ENCODE data around the gene AVP.

The AVP gene

DNA sequence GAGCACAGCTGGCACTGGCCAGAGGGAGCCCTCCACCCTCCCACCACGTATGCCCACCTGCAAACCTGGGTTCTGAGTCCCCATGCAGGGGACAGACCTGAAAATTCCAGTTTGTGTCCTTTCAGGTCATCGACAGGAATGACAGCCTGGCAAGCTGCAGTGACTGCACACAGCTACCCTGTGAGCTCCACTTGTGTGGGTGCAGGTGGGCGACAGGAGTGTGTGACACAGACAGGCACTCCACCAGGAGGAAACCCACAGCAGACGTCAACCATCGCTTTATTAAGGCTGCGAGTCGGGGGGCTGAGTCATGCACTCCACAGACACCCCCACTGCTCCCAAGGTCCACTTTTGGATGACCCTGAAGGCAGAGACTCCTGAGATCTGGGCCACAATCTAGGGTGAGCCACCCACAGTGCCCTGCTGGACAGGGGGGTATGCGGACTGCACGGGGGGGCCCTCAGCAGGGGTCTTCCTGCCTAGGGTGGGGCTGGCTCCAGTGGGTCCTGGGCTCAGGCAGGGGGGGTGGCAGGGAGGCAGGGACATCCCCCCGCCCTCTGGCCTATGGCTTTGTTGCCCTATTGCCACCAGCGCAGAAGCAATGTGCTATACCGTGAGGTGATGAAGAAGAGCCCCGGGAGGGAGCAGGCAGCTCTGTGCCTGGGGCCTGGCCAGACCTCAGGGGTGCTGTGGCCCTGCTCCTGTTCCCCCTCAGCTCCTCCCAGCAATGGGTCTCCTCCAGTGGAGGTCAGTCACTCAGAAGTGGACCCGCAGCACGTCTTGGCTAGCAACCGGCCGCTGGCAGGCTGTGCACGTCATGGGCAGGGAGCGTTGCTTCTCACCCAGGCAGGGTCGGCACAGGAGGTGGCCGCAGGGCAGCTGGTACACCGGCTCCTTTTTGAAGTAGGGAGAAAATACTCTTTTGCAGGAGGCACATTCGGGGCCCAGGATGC lies 25.1 kb upstream of the AVP start:
- no peak for DNase-seq (ENCODE audit: low spot score)

DNA sequence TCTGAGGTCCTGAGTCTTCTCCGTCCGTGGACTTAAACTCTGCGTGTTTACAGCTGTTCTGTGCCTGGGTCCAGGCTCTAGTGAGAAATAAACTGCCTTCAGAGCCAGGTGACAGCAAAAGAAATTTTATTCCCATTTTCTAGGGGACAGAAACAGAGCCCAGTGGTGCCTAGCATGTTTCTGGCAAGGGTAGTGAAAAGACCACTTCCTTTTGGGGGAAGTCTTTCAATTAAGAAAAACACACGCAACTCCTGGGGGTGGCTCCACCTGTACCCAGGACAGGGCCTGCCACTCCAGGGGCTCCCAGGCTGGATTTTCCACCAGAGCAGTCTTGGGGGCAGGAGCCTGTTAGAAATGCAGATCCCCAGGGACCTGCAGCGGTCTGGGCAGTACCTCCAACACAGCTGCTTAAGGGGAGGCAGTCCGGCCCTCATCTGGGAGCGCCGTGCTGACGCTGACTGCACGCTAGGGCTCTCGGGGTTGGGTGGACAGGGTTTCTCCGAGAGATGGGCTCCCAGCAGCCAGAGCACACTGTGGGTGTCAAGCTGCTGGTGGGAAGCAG lies 23.0 kb upstream of the AVP start:
- no peak for DNase-seq (ENCODE audit: low spot score)

DNA sequence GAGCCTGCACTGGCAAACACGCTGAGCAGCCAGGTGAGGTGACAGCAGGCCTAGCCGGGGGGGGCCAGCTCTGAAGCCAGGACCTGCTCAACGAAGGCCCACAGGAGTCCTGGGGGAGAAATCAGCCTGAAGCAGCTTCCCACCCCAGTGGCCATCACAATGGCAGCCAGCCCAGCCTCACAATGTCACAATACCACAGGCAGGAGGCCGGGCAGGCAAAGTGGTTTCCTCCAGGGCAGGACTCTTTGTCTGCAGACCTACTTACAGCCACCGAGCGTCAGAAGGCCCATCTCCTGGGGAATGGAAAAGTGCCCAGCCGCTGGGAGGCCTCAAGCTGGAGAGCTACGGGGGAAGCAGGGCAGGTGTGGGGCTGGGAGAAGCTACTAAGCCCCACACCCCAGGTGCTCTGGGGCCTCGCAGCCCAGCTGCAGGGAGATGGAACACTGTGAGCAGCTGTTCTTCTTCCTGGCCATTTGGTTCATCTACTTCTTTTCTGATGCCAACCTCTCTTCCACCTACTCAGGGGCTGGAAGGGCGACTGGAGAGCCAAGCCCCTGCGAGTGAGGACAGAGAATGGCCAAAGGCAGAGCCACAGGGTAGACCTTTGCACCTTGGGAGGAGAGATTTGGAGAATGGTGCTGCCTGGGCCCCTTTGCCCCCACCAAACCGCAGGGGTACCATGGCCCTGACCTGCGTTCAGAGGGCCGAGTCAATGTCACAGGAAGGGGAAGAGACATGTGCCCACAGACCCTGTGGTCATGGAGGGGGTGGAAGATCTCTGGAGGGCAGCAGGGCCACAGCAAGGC lies 22.3 kb upstream of the AVP start:
- no peak for DNase-seq (ENCODE audit: low spot score)

DNA sequence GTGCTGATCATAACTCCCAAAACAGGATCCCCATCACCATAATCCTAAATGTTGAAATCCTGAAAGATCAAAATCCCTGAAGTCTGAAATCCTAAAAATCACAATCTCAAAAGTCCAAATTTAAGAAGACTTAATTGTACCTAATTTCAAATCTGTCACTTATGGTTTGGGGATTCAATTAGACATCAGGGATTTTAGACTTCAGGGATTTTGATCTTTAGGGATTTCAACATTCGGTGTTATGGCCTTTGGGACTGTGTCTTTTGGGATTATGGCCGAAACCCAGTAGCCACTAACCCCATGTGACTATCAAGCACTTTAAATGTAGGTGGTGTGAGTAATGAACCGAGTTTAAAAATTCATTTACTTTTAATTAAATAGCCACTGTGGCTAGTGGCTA lies 21.7 kb upstream of the AVP start:
- DNase-seq (ENCODE audit: low spot score), result no peak

DNA sequence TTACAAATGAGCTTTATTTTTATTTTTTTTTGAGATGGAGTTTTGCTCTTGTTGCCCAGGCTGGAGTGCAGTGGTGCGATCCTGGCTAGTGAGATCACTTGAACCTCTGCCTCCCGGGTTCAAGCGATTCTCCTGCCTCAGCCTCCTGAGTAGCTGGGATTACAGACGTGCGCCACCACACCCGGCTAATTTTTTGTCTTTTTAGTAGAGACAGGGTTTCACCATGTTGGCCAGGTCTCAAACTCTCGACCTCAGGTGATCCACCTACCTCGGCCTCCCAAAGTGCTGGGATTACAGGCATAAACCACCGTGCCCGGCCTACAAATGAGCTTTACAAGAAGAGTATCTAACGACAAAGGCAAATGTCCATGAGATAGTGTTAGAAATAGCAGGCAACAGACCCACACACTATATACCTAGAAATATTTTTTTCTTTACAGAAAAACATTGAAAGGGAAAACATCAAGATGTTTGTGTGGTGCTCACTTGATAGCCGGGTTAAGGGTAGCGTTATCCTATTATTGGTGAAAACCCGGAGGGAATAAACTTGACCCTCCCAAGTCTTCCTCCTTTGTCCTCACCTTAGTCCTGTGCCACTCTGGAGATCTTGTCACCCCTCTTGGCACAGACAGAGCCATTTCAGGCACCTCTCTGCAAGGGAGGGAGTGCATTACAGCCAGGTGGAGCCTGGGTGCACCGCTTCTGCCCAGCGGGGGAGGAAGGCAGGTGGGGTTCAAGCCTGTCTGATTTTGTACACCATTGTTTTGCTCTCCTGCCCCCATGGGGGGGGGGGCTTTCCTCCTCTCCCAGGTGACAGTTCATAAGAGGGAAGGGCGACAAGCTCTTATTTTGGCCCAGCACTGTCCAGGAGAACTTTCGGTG lies 21.0 kb upstream of the AVP start:
- DNase-seq (ENCODE audit: low spot score), result no peak

DNA sequence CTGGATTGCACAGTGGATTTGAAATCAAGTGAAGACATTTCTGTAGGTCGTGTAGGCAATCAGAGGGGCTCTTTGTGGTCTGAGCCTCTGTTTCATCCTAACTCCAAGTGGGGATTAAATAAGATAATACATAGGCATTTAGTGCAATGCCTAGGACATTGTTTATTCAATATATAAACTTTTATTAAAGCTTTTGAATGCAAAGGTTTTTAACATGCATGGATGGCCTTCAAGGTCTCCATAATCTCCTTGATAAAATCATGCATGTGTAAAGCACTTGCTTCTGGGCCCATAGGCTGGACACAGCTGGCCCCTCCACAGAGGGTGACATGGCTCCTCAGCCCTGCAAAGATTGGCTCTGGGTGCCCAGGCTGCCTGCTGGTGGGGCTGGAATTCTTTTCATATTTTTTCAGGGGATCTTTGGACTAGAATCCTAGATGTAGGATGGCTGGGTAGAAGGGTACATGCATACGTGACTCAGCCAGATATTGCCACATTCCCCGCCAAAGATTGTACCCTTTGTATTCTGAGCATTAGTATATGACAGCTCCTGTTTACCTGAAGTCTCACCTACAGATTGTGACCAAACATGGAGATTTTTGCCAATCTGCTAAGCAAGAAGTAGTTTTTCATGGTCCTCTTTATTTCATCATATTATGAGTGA lies 19.0 kb upstream of the AVP start:
- no peak for DNase-seq (ENCODE audit: low spot score)

DNA sequence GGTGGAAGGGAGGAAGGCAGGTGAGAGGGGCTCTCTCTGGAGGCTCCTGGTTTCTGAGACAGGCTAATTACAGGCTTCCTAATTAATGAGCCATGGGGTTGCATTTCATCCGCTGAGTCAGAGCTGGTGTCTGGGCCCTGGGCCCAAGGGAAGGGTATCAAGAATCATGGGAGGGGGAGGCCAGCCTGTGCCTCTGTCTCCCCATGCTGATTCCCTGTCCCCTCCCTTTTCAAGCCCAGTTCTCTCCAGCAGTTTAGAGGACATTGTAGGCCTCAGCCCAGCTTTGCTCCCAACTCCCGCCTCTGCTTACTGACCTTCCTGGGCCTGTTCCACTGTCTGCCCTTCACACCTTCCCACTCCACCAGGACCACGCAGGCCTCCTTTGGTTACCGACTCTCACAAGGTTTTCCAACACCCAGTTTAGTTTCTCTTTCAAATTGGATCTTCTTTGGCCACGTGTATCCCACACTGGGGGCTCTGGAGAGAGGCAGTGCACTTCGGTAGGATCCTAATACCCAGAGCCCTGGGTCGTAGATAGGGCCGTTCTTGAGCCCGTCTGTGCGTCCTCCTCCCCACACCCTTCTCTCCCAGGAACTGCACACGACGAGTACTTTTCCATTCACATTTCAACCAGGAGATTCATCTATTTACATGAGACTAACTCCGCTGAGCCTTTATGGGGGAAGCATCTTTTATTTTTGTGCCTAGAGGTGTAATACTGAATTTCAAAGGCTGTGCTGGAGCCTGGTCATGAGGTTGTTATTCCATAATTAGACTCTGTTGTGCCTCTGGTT lies 18.2 kb upstream of the AVP start:
- DNase-seq (ENCODE audit: low spot score), result no peak

DNA sequence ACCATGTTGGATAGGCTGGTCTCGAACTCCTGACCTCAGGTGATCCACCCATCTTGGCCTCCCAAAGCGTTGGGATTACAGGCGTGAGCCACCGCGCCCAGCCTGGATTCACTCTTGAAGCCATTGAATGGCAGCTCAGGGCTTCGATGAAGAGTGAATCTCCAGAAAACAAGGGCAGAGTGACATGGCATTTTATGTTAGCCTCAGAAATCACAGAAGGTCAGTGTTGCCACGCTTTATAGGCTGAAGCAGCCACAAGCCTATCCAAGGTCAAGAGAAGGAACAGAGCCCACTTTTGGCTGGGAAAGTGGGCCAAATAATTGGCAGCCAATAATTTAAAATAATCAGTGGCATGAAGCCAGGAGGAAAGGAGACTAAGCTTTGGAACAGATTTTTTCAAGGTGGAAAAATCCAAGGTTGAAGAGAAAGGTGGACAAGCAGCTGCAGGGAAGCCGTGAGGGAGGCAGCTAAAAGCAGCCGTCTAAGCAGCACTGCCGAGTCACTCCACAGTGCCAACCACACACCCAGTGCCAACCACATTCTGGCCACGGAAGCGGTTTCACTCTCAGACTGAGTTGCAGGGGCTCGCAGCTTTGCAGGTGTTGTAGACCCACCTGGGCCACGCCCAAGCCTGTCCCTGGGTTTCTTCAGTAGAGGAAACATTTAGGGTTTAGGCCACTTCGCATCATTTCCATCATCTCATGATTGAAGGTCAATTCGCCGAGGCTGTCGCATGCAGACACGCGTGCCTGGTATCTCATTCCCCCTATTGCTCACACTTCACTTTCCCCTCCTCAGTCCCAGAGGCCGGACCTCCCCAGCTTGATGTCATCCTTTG lies 17.4 kb upstream of the AVP start:
- no peak for DNase-seq (ENCODE audit: low spot score)

DNA sequence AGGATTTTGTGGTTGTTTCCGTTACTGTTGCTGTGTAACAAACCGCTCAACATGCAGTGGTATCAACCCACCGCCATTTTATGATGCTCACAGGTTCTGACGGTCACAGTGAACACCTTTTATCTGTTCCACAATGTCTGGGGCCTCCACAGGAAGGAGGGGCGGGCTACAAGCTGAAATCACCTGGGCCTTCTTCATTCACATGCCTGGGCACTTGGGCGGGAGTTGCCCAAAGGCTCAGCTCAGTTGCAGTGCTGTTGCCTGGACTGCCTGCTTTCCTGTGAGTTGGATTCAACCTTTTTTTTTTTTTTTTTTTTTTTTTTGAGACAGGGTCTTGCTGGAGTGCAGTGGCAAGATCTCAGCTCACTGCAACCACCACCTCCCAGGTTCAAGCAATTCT lies 16.7 kb upstream of the AVP start:
- DNase-seq (ENCODE audit: low spot score), result no peak

DNA sequence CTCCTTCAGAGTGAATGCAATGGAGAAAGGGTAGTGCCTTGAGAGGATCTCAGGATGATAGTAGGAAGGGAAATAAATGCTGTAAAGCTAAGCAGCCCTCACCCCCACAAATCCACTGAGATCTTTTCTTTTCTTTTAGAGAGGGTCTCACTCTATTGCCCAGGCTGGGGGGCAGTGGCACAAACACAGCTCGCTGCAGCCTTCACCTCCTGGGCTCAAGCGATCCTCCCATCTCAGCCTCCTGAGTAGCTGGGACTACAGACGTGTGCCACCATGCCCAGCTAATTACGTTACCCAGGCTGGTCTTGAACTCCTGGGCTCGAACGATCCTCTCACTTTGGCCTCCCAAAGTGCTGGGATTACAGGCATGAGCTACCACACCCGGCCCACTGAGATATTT lies 16.0 kb upstream of the AVP start:
- DNase-seq (ENCODE audit: low spot score), result no peak

DNA sequence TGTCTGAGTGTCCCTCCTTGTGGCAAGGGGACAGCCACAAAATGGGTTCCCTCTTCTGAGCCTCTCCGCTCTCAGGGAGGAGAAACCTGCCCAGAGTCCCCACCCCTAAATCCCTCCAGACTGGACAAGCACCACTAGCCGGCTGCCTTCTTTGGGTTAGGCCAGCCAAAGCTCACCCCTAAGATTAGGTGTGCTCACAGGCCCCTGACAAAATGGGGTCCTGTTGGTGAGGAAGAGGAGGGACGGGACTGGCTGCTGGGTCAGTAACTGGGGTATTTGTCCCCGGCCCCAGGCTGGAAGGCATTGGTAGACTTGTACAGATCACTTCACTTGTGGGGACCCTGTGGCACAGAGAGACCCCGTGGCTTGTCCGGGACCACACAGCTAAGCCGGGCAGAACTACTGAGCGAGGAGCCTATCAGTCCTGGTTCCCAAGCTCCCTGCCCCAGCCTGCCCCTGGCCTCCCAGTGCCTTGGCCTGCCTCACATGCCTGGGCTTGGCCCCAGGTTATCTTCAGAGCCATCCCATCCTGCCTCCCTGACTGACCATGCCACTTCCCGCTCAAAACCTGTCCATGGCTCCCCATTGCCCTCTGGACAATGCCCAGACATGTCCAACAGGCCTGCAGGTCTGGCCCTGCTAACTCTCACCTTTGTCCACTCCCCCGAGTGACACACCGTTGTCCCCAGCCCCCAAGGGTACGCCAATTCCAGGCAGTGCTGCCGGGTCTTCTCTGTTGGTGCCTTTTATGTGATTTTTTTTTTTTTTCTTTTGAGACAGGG lies 10.5 kb upstream of the AVP start:
- DNase-seq (ENCODE audit: low spot score), result no peak

DNA sequence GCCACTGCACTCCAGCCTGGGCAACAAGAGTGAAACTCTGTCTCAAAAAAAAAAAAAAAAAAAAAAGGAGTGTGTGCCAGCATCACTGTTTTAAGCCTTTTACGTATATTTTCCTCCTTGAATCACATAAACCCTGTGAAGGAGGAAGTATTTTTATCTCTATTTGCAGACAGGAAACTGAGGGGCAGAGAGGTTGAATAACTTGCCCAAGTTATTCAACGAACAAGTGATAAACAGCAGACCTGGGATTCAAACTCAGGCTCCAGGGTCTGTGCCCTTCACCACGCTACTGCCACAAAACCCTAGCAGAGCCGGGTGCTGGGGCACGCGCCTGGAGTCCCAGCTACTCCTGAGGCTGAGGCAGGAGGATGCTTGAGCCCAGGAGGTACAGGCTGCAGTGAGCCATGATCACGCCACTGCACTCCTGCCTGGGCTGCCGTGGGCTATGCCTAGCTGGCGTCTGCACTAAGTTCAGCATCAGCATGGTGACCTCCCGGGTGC lies 9.4 kb upstream of the AVP start:
- no peak for DNase-seq (ENCODE audit: low spot score)

DNA sequence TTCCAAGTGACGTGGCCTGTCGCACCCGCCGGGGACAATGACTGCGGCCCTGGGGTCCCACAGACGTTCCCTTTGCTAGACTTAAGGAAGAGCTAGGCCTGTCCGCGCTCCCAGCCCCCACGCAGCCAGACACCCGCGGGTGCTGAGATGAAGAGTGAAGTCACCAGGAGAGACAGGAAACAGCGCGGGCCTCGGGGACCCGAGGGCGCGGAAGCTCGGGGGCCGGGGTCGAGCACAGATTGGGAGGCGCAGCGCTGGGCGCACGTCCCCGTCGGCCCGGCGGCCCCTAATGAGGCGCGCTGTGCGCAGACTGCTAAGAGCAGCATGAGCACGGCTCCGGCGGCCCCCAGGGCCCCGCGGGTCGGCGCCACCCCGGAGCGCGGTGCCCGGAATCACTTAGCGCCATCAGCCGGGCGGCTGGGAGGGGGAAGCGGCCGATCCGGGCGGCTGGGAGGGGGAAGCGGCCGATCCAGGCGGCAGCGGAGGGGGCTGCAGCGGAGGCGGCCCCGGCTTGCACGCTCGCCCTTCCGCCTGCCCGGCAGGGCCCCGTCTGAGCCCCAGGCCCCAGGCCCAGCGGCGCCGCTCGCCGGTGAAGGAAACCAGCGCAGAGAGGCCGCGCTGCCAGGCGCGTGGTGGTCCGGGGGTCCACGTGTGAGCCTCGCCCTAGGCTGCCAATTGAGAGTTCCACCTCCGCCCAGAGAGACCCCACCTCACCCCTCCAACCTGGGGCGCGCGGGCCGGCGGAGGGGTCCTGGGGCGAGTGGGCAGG lies 8.3 kb upstream of the AVP start:
- DNase-seq (ENCODE audit: low spot score), result peak; percentile 63

DNA sequence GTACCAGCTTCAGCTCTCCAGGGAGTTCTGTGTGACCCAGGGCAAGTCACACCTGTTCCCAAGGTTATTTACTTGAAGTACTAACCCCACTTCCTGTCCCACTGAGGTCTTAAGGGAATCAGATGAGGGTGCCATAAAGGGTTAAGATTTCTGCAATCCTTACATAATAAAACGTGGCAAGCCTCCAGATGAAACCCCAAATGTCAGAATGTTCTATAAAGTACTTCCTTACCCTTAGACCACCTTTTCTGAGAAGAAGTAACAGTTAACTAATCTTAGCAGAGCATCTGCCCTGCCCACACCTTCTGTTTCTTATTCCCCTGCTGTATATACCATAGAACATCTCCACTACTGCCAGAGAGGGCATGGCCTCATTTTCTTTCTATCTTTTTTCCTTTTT lies 6.0 kb upstream of the AVP start:
- no peak for DNase-seq (ENCODE audit: low spot score)

DNA sequence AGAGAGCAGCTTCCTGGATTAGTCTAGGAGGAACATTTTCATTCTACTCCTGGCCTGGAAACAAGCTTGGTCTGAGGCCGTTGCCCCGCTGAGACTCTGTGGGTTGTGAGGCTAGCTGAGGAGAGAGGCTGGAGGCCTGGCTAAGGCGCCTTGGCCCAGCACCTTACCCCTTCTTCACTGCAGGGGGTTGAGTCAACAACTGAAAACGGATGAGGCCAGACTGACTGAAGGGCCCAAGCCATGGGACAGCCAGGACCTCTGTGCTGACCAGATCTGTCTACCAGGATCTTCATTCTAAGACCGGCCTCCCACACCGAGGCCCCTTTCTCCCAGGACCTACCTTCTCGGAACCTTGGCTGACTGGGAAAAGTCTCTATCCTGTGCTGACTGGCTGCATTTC lies 3.5 kb upstream of the AVP start:
- DNase-seq (ENCODE audit: low spot score), result no peak

DNA sequence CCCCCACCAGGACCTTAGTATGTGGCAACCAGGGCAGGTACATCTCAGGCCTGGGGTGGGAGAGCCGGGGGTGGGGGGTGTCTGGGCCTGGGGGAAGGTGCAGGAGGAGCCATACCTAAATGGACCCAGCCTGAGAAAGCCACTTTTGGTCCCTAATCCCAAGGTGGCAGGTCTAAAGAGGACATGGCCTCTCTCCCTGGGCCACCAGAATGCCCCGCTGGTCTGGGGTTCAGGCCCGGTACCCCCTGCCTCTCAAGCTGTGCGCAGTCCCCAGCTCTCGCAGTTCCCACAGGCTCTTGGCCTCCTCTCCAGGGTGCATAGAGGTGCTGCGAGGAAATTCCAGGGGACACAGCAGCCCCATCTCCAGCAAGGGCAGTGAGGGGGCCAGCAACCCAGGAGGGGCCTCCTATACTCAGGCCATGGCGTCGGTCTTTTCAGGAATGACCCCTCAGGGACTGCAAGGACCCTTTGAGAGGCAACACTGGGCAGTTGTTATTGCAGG lies 1.1 kb upstream of the AVP start:
- DNase-seq (ENCODE audit: low spot score), result no peak

DNA sequence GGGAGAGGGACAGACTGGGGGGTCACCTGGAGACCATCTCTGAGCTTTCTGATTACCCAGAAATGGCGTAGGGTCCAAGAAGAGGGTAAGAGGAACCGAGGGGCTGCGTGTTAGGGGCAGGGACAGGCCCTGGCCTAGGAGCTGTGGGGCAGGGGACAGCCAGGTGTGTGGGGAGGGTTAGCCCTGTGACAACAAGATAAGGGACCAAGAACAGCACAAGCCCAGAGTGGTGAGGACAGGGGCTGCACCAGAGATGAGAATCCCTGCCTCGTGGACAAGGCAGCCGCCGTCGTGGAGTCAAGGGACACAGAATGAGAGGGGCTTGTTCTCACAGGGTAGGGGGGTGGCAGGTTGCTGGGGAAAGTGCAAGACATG lies 449 bp upstream of the AVP start:
- no peak for DNase-seq (ENCODE audit: low spot score)

Data from ecto neural progenitor cell (in vitro differentiated cells).